Measurements from ENCODE around the gene PRDX2. TPM values are rescaled to one million over a fixed set of nuclear protein-coding genes. Genes with fewer than 3 reads are reported as not detected.

The PRDX2 gene
- total and polyA plus RNA-seq, 2 donors (not counting 3 experiments of a cell fraction or from before 2014, with no cell fraction given) = 247 to 492 TPM

- Histone ChIP-seq H4K20me1 (replicated peaks; ENCODE audit: control insufficient read depth, extremely low read depth, insufficient read depth, low read length) (no peaks in the 10 kb centered on the region), H3K9me3 (replicated peaks; ENCODE audit: control insufficient read depth, insufficient read depth, low read length) (no peaks in the 10 kb centered on the region), H3K4me3 (replicated peaks in 1 of 3; ENCODE audit: insufficient read depth in 1 of 3, low read depth in 1 of 3, low read length in 3 of 3) (no peak overlapping the region), H3K27me3 (ENCODE audit: control insufficient read depth in 2 of 2, insufficient read depth in 2 of 2, low read length in 2 of 2) (peaks cover 0 to 7% of the 10 kb centered on the region in 2 experiments), H3K27ac (ENCODE audit: insufficient read depth, low read depth, low read length) (no peak overlapping the region), H2AFZ (ENCODE audit: low read depth, low read length) (no peak overlapping the region), H3K4me1 (ENCODE audit: control insufficient read depth, extremely low read depth, insufficient read depth, low read length) (peaks cover 2% of the 10 kb centered on the region), H3K9me1 (replicated peaks; ENCODE audit: control insufficient read depth, extremely low read depth, insufficient read depth, low read length) (no peaks in the 10 kb centered on the region), H3K36me3 (ENCODE audit: control insufficient read depth in 2 of 2, extremely low read depth in 1 of 2, insufficient read depth in 2 of 2, low read length in 2 of 2) (no peaks in the 10 kb centered on the region), H3K79me2 (ENCODE audit: control insufficient read depth, insufficient read depth, low read length) (no peaks in the 10 kb centered on the region), H3K4me2 (ENCODE audit: insufficient read depth, low read length) (no peak overlapping the region), H3K9ac (replicated peaks; ENCODE audit: extremely low read depth, insufficient read depth, low read length) (no peak overlapping the region)
- CTCF ChIA-PET = interaction anchor here (1.1 to 2.0 kb wide), 2 partner anchors 11 to 93 kb away, joined by 6 to 10 read pairs; no protein-coding TSS in a partner anchor
- intact Hi-C loops (cut with micrococcal nuclease) = no loop called here
- FAIRE-seq = no peak
- no peak for TF ChIP-seq JUN (IDR thresholded peaks at IDR 0.05; ENCODE audit: borderline replicate concordance, insufficient read depth, insufficient read length, low read depth)
- no peak for TF ChIP-seq FOS (IDR thresholded peaks at IDR 0.05; ENCODE audit: borderline replicate concordance, insufficient read depth, low read length)
- TF ChIP-seq POLR2A (IDR thresholded peaks at IDR 0.05; ENCODE audit: low read depth, low read length) = no peak
- no peak for TF ChIP-seq CTCF (IDR thresholded peaks at IDR 0.05; ENCODE audit: extremely low read depth in 1 of 2, insufficient read depth in 1 of 2, low read depth in 1 of 2, low read length in 2 of 2)
- TF ChIP-seq MAX (IDR thresholded peaks at IDR 0.05; ENCODE audit: insufficient read depth, insufficient read length) = no peak
- TF ChIP-seq MYC (IDR thresholded peaks at IDR 0.05; ENCODE audit: low read depth, low read length) = no peak
- TF ChIP-seq EZH2 (IDR thresholded peaks at IDR 0.05; ENCODE audit: borderline replicate concordance, low read depth, low read length, severe bottlenecking) = no peak
- no TSS peak for BruUV-seq (replicated peaks)
- DNase-seq (ENCODE audit: low read depth, low spot score) = no peak
- dilution Hi-C loops (cut with MboI; ENCODE audit: extremely low pct_ligation_motif_present, low sequenced_read_pairs) = no loop called here
- POLR2A ChIA-PET = no interaction called here
These were observed 47.0 kb downstream of the PRDX2 start for GRCh38 chr19:12754465-12755196.

Measured in endothelial cell of umbilical vein (primary cell).